Ammon's horn (tissue), 1 donor: ENCODE measurements around the gene SLC6A1.
A peak's percentile ranks its signal among the peaks of the same experiment; 100 is the strongest.

ENCODE experiments used
- DNase-seq: peaks from one replicate; pipeline ENCODE4 v3.0.0-alpha.2; 2016; ENCODE audit warnings: low spot score

SLC6A1 gene

DNA sequence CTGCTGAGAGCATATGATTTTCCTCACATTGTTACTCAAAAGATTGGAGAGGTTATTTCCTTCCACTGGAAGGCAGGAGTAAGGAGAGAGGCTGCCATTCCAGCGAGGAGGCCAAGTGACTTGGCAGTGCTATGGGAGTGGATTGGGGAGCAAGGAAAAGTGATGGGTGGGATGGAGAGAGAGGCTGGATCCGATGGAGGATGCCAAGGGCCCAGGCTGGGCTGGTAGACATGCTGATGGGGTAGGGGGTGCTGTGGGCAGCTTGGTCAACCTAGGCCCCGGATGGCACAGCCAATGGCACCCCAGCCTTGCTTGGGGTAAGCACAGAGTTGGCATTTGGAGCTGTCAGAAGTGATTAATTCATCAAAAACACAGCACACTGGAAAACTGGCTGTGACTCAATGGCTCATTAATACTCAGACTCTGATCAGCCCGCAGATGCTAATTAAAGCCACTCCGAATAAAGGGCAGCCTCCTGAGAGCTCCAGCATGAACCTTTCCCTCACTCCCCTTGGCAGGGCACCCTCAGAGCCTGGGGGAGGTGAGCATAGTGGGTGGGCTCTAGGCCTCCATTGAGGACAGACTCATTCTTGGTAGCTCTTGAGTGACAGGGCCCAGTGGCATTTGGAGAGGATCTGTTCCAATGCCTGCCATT lies 22.1 kb upstream of the SLC6A1 start:
- peak; percentile 43 for DNase-seq

DNA sequence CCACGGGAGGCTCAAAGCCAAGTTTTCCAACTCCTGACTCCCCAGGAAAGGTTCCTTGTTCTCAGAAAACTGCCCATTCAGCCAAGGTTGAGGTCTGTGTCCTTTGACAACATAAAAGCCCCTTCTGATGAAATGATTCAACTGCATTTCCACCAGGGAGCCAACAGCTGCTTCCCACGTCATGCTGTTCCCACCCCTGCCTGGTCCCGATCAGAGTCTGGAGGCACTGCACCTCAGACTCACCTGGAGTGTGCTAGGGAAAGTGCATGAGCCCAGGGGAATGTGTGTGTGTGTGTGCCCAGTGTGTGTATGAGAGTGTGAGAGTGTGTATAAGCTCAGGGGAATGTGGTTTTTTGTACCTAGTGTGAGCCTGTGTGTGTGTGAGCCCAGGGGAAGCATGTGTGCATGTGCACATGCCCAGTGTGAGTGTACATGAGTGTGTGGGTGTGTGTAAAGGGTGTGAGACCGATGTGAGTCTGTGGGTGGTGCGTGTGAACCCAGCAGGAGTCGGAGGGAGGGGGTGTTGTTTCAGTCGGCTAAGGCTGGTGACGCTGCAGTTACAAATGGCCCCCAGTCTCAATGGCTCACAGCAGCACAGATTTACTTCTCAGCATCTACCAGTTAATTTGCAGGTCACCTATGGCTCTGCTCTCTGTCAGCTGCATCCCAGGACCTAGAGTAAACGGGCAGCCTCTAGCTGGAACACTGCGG lies 20.3 kb upstream of the SLC6A1 start:
- no peak for DNase-seq

DNA sequence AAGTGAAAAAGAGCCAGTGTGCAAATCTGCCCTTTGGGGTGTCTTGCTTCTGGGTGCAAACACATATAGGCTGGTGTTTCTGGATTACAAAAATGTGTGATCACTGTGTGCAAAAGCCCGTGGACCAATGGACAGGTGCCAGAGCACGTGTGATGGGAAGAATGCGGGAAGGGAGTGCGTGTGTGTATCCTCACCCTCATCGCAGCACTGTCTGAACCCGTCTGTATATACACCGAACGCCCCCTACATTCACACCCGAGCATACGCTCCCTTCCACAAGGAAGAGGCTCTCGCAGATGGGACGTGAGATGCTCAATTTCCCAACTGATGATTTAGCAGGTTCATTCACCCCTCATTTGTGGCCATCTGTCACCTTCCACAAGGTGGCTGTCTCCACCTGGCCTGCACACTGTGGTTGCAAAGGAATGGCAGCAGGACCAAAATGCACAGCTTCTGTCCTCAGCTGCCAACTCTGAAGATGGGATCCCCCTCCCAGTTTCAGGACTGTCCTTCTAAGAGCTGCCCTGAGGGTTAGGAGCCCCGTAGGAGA lies 19.4 kb upstream of the SLC6A1 start:
- no peak for DNase-seq

DNA sequence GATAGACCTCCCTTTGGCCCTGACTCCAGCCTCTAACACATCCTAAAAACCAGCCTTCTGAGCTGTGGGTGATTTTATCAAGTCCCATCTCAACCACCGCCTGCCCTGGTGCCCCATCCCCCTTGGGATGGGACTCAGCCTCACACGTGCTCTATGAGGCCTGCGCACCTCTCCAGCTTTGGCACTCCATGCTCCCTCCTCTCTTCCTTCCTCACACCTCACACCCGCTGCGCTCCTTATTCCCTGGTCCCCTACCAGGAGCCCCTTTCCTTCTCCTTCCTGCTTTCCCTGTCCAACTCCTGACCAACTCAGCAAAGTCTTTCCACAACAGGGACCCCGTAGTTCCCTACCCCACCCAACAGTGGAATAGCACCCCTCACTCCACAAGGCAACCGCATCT lies 18.4 kb upstream of the SLC6A1 start:
- DNase-seq, result no peak

DNA sequence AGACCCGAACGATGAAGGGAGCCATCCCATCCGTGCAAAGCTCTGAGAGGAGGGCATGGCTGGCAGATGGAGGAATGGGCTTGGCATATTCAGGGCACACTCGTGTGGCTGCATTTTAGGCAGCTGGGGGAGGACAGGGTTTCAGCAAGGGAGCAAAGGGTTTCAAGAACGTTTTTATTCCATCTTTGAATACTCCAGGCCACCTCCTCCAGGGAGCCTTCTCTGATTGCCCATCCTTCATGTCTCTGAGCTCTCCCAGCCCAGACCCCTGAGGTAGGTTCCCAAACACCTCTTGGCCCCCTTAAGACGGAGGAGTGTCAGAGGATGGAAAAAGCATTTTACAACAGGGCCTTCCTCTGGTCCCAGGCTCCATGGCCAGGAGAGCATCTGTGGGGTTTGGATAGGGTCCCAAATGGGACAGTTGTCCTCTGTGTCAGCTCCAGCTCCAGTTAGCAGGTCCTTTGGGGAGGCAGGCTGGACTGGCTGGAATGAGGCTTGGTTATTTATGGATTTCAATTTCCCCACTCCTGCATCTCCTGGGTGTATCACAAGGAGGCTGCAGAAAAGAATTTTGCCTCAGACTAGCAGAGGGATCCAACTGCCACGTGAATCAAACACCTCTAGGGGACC lies 17.7 kb upstream of the SLC6A1 start:
- DNase-seq, result no peak

DNA sequence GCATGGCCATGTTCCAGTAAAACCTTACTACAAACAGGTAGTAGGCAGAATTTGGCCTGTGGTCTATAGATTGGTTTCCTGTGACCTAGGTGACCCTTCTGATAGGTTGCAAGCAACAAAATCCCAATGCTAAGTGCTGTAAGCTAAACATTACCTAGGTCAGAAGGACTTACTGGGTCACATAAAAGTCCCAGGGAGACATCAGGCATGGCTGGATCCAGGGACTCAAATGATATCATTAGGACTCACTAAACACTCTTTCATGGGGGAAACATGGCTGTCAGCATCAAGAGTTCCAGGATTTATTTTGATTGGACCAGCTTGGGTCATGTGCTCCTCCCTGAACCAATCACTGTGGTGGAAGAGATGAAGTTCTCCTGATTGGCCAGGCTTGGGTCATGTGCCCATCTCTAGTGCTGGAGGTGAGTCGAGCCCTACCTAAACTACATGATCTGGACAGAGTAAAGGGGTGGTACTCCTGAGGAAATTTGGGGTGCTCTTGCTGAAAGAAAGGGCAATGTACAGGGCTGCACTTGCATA lies 16.8 kb upstream of the SLC6A1 start:
- no peak for DNase-seq

DNA sequence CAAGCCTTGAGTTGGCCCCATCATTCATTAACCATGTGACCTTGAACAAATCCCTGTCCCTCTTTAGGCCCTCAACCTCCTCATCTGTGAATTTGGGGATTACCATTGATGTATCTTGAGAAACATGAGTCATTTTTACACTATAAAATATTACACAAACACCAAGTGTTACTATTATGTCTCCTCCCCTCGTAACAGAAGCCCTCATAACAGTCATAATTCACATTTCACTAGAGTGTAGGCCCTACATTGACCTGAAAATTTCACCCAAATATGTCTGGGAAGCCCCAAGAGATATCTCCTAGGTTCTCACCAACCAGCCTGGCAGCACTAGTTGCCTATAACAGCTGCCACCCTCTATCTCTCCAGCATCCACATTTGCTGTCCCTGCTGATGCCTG lies 15.8 kb upstream of the SLC6A1 start:
- DNase-seq, result no peak

DNA sequence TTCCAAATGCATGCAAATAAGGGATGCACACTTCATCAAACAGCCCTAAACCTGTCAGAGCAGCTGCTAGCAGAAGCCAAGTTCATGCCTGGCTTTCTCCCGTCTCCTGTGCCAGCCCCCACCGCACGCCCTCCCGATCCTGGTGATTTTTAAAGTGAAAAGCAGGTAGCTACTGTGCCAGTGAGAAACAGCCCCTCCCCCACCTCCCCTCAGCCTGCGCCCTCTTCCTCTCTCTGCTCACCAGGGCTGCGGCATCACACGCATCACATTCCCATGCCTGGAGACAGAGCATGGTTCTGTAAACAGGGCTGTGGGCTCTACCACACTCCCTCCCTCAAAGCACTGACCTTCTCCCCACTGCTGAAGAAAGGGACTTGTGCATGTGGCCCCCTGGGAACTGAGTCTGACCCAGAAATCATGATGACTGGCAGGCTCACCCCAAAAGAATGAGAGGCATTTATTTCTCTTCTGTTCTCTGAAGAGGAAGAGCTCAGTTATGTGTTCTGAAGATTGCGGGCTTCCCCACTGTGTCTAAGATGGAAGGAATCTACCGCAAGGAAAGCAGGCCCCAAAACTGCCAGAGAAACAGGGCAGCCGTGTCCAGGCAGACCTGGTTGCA lies 14.5 kb upstream of the SLC6A1 start:
- no peak for DNase-seq

DNA sequence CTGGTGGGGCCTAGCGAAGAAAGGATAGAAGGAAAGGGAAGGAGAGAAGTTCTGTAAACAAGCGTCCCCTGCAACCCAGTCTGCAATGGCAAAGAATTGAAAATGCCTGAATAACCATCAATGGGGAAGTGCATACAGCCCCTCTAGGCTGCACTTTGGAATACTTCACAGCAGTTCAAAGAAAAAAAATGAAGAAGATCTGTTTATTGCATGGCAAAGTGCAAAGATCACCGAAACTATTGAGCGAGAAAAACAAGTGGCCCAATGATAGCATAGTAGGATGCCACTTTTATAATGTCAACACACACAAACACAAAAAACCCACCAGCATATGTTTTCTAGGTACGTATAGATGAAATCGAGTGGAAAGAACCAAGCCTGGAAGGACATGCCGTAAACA lies 13.6 kb upstream of the SLC6A1 start:
- DNase-seq, result no peak

DNA sequence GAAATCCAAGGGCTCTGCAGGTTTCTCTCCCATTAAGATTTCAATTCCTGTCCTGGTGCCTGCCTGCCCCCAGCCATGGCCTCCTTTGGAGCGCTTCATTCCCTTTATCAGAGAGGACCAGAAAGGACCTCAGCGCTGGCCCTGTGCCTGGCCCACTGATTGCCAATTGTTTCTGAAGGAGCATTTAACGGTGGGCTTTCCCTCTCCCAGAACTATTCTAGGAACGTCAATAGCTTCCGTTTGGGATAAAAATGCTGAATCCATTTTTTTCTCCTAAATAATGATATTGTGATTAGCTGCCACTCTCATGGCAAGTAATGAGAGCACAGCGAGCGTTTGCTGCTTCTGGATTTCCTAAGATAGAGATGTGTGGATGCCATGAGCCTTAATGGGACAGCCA lies 12.2 kb upstream of the SLC6A1 start:
- no peak for DNase-seq

DNA sequence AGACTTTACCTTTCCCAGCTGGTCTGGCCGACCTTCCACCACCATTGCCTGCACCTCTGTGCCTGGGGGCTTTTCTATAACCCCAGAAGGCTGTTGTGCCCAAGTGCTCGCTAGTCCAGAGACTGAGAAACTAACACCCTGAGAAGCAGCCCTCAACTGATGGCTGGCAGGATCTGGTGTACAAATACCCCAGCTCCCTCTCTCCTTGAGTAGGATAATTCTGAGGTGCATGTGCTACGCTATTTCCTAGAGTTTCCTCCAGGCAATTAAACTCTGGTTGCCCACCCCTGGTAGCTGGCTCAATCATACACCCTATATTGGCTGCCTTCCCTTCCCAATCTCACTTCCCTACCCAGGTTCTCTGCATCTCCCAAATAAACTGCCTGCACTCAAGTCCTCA lies 11.5 kb upstream of the SLC6A1 start:
- no peak for DNase-seq

DNA sequence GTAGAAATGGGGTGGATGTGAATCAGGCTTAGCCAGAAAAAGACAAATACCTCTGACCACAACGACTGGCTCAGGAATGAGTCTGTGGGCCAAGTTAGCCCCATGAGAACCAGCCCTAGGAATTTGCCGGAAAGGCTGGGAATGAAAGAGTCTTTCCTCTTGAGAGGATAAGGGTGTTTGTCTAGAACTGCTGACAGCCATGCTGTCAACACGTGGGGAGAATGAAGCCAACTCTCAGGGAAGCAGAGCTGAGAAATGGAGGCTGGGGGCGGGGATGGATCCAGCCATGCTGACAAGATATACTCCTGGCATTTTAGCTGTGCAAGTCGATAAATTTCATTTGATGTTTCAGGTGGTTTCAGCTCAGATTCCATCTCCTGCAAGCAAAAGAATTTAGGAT lies 10.6 kb upstream of the SLC6A1 start:
- no peak for DNase-seq

DNA sequence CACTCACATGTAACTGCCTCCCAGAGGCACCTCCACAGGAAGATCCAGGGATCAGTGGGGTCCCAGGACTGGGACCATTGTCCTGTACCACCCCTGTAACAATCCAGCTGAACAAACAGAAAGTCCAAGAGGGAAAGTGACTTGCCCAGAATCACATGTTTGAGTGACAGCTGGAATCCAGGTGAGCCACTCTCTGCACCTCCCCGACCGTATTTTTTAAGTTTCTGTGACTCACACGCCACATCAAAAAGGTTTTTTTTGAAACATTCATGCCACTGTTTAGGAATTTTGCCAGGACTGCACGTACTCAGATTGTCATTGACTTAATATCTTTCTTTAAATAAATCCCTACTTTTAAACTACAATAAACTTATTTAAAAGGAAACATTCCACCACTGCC lies 9.8 kb upstream of the SLC6A1 start:
- DNase-seq, result no peak

DNA sequence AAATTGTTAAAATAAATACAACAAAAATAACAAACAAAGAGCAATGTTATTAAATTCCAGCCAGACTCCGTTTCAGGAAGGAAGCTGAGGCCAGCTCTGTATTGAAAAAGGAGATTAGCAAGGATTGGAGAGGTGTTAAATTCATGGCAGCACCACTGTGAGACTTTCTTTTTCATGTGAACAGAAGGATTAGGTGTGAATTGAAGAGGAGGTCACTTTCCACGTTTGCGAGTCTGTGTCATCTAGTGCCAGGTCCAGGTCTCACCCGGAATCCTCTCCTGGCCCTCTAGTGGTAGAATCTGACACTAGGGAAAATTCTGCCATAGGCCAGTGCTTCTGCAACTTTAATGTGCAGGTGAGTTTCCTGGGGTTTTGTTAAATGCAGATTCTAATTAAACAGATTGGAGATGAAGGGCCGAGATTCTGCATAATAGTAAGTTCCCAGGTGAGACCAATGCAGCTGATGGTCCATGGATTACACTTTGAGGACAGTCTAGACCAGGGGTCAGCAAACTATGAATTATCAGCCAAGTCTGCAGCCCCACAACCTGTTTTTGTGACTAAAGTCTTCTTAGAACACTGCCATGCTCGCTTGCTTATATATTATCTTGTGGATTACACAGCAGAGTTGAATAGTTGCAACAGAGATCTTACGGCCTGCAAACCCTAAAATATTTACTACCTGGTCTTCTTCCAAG lies 9.2 kb upstream of the SLC6A1 start:
- DNase-seq, result peak; percentile 75

DNA sequence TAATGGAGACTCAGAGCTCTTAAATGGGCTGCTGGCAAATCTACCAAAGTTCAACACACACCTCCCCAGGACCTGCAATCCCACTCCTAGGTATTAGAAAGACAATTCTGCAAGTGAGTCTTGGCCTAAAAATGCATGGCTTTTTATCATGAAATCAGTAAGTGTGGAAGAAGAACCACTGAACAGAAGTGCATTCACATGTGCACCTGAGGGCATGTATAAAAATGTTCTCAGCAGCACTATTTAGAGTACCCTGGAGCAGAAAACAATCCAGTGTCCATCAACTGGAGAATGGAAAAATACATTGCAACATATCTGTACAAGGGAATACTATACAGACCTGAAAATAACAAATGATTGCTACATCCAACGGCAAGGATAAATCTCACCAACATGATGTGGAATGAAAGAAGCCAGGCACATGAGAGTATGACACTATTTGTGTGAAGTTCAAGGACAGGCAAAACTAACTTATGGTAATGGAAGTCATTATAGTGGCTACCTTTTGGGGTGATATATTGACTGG lies 8.1 kb upstream of the SLC6A1 start:
- DNase-seq, result no peak

DNA sequence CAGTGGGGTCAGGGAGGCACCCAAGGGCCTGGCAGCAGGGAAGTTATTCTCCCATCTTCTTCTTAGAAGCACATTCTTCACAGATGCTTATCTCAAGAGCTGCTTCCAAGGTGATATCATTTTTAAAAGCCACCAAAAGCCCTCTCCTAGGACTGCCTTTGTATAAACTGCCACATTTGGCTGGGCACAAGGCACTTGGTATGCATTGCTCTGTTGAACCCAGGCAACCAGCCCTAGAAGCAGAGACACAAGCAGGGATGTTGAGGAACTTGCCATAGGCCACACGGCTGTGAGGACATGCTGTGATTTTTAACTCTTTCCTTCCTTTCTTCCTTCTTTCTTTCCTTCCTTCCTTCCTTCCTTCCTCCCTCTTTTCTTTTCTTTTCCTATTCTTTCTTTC lies 7.4 kb upstream of the SLC6A1 start:
- DNase-seq, result no peak

DNA sequence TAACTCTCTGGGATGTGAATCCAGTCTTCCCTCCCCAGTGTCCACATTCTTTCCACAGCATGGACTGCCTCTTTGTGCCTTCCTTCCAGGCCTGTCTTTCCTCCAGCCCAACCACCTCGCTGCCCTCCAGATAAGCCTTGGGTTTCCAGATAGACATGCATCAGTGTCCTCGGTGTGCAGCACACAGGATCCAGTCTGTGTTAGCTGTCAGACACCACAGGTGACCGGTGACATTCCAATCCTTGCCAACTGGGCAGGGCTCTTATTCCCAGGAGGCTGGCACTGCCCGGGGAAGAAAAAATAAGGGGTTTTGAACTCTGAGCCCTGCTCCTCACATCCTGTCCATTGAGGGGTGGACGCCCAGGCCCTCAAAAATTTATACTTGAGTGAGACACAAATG lies 6.0 kb upstream of the SLC6A1 start:
- DNase-seq, result no peak

DNA sequence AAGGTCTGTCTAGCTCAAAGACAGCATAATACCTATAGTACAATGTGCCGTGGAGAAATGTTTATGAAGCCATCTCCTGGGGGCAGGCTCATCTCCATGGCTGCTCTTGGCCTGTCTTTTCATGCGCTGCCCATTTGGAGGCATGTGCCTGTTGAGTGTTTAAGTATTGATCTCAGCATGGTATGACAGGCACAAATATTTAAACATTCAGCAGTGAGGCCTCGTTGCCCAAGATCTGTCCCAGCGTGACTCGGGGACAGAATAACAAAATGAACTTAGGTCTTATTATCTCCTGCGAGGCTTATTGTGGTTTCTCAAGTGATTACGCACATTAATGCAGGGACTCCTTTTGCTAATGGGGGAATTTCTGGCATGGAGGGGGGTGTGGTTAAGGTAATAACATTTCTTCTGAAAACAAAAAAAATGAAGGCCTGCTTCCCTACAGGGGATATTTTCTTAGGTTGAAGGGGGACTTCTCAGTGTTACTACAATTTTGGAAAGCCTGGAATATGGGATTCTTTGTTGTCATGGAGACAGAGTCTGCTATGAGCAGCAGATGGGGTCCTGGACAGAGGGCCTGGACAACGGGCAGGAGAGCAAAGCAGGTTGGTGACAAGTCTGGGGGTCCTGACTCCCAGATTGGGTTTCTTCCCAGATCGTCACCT lies 4.4 kb upstream of the SLC6A1 start:
- no peak for DNase-seq

DNA sequence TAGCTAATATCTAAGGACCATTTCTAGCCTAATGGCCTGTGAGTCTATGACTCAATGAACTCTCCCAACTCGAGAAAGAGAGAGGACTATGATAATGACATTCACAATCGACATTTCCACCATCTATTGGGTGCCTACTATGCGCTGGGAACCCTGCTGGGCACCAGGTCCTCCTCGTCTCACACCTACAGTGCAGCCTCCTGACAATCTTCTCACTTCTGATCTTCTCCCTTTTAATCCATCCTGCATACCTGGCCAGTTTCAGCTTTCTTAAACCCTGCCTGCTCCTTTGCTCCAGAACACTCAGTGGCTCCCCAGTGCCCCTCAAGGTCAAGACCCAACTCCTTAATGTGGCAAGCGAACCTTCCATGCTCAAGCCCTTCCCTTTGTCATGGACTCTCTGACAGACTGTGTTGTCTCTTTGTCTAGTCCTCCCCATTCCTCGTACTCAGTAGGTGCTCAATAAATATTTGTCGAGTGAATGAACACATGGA lies 3.5 kb upstream of the SLC6A1 start:
- DNase-seq, result no peak

DNA sequence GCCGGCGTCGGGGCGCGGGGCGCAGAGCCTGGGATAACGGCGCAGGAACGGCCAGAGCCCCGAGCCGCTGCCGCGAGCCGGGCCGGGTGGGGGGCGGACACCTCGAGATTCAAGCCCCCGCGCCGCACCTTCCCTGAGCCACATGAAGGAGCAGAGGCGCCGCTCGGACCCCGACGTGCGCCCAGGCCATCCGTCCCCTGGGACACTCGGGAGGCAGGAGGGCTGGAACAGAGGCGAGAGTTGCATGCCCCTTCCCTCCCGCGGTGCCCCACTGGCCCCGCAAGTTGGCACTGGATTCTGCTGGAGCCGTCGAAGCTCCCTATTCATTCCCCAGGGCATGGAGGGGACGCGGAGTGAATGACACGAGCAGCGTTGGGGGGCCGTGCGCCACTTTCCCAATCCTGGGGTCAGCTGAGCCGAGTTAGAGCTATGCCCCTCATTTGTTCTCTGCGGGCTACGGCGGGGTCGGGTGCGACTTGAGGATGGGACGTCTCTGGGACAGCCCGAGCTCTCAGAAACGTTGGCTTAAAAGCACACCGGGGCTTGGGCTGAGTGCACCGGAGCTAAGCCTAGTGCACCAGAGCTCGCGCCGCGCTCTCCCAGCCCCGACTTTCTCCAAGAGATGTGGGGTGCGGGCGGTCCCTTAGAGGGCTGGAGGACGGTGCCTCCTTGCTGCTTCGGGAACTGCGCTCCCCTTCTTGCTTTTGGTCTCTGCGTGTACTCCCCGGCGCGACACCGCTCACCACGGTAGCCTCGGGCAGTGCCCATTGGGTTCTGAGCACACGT lies 588 bp downstream of the SLC6A1 start:
- DNase-seq, result no peak
